GM12865 (cell line): ENCODE measurements around the gene ST7.

Experiments
- DNase-seq: peaks from one replicate; pipeline ENCODE4 v3.0.0; 2010; ENCODE audit warnings: low read depth
- H3K4me3 ChIP-seq: 2 replicates; pipeline ENCODE4 v1.5.1; 2011; ENCODE audit warnings: mild to moderate bottlenecking, low read depth, low read length, control low read depth
- CTCF ChIP-seq: IDR thresholded peaks from 2 replicates; pipeline ENCODE4 v1.5.1; 2011; ENCODE audit warnings: low read length, control low read depth, low read depth, inconsistent platforms; ENCODE audit not compliant: insufficient read depth; ENCODE audit errors: missing control alignments

The ST7 gene

GRCh38 chr7:116998567-116999175 lies 45.4 kb downstream of the ST7 start:
- DNase-seq = no peak
- TF ChIP-seq CTCF = no peak
- H3K4me3 ChIP-seq = no peak overlapping the region

GRCh38 chr7:116999311-116999710 lies 46.0 kb downstream of the ST7 start:
- no peak for TF ChIP-seq CTCF
- H3K4me3 ChIP-seq = no peak overlapping the region

GRCh38 chr7:117001283-117001682 lies 48.0 kb downstream of the ST7 start:
- H3K4me3 ChIP-seq = no peak overlapping the region
- no peak for DNase-seq
- no peak for TF ChIP-seq CTCF

More at GRCh38 chr7:116999311-116999710, 46.0 kb downstream of the ST7 start:
- no peak for DNase-seq

GRCh38 chr7:117004899-117005298 lies 51.6 kb downstream of the ST7 start:
- no peak for TF ChIP-seq CTCF
- H3K4me3 ChIP-seq = no peak overlapping the region
- DNase-seq = no peak

GRCh38 chr7:117005449-117005848 lies 52.1 kb downstream of the ST7 start:
- DNase-seq = no peak
- H3K4me3 ChIP-seq = no peak overlapping the region
- no peak for TF ChIP-seq CTCF

- no peak overlapping the region for H3K4me3 ChIP-seq
- TF ChIP-seq CTCF = no peak
- DNase-seq = no peak
Measured at GRCh38 chr7:117006907-117007684, 53.8 kb downstream of the ST7 start.
